ENCODE data around the gene BIVM. TPM values are rescaled to one million over a fixed set of nuclear protein-coding genes. Genes with fewer than 3 reads are reported as not detected.

BIVM gene
- total and polyA plus RNA-seq, 12 donors, result 6.1 to 32.9 (median 15.9) TPM

DNA sequence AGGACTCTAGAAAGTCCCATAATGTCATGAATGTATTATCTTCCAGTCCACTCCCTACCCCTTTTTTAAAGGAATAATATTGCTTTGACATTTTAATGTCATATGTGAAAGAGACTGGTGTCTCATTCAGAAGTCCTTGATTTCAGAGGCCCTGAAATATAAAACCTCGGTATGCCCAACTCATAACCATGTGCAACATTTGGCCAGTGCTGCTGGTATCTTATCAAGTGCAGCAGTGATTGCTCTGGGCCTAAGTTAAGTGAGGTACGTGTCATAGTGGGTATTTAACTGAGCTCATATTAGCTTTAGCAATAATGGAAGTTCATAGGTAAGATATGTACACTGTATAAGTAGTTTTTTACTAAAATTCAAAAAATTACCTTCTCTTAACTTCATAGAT lies 40.1 kb upstream of the BIVM start:
- no peak overlapping the region for H3K27ac ChIP-seq

GRCh38 chr13:102761071-102761470 lies 37.8 kb upstream of the BIVM start:
- Histone ChIP-seq H3K4me1 (replicated peaks in 1 of 2) (no peaks in the 10 kb centered on the region), H3K9me3 (replicated peaks in 1 of 3) (no peaks in the 10 kb centered on the region), H3K36me3 (replicated peaks in 1 of 2) (no peaks in the 10 kb centered on the region), H3K4me3 (no peak overlapping the region), H3K27me3 (no peaks in the 10 kb centered on the region), H3K27ac (no peak overlapping the region)
- DNase-seq, result no peak
- 81 to 92% (median 87%) methylated on average over 1 of the region's 1 CpG for WGBS, 4 donors
- TF ChIP-seq, protein P1, sequence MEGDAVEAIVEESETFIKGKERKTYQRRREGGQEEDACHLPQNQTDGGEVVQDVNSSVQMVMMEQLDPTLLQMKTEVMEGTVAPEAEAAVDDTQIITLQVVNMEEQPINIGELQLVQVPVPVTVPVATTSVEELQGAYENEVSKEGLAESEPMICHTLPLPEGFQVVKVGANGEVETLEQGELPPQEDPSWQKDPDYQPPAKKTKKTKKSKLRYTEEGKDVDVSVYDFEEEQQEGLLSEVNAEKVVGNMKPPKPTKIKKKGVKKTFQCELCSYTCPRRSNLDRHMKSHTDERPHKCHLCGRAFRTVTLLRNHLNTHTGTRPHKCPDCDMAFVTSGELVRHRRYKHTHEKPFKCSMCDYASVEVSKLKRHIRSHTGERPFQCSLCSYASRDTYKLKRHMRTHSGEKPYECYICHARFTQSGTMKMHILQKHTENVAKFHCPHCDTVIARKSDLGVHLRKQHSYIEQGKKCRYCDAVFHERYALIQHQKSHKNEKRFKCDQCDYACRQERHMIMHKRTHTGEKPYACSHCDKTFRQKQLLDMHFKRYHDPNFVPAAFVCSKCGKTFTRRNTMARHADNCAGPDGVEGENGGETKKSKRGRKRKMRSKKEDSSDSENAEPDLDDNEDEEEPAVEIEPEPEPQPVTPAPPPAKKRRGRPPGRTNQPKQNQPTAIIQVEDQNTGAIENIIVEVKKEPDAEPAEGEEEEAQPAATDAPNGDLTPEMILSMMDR (IDR thresholded peaks at IDR 0.05), result no peak
- no peak for TF ChIP-seq POLR2A (IDR thresholded peaks at IDR 0.05)
- intact Hi-C loops (cut with DNase I), result no loop called here

More for the DNA sequence above, 40.1 kb upstream of the BIVM start:
- no peak for TF ChIP-seq POLR2A (IDR thresholded peaks at IDR 0.05)
- TF ChIP-seq, protein P1 (IDR thresholded peaks at IDR 0.05), result no peak
- no peak for DNase-seq
- no peaks in the 10 kb centered on the region for H3K9me3 ChIP-seq (replicated peaks in 1 of 3)
- 56 to 76% (median 63%) methylated on average over 2 of the region's 2 CpGs for WGBS, 4 donors
- H3K4me3 ChIP-seq, result no peak overlapping the region
- H3K36me3 ChIP-seq (replicated peaks in 1 of 2), result no peaks in the 10 kb centered on the region
- H3K4me1 ChIP-seq (replicated peaks in 1 of 2), result no peaks in the 10 kb centered on the region
- no peaks in the 10 kb centered on the region for H3K27me3 ChIP-seq
- intact Hi-C loops (cut with DNase I), result no loop called here

DNA sequence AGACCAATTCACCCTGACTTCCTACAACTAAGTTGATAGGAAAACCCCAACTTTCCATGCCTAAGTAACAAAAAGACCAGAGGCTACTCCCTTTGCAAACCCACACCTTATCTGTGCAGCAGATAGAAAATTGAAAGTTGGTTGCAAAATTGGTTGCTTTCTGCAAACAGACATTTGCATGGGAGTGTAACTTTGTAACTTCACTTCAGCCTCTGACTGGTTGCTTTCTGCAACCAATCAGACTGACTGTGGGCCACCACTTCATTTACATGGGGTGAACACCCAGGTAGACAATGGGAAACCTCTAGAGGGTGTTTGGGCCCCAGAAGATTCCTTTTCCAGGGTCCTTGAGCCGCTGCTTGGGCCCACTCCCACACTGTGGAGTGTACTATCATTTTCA lies 35.2 kb upstream of the BIVM start:
- no peak overlapping the region for H3K4me3 ChIP-seq
- intact Hi-C loops (cut with DNase I), result no loop called here

GRCh38 chr13:102768909-102769308 lies 30.0 kb upstream of the BIVM start:
- DNase-seq, result no peak
- no peaks in the 10 kb centered on the region for H3K9me3 ChIP-seq (replicated peaks in 1 of 3)
- peaks cover 5% of the 10 kb centered on the region in 2 donors for H3K4me1 ChIP-seq (replicated peaks in 1 of 2)
- H3K36me3 ChIP-seq (replicated peaks in 1 of 2), result no peaks in the 10 kb centered on the region
- 67 to 76% (median 72%) methylated on average over 2 of the region's 2 CpGs for WGBS, 4 donors
- intact Hi-C loops (cut with DNase I), result no loop called here
- H3K27ac ChIP-seq, result no peak overlapping the region
- H3K27me3 ChIP-seq, result no peaks in the 10 kb centered on the region
- TF ChIP-seq, protein P1 (IDR thresholded peaks at IDR 0.05), result no peak
- TF ChIP-seq POLR2A (IDR thresholded peaks at IDR 0.05), result no peak
- no peak overlapping the region for H3K4me3 ChIP-seq

More for the DNA sequence above, 35.2 kb upstream of the BIVM start:
- Histone ChIP-seq H3K9me3 (replicated peaks in 1 of 3) (no peaks in the 10 kb centered on the region), H3K27me3 (no peaks in the 10 kb centered on the region), H3K4me1 (replicated peaks in 1 of 2) (no peaks in the 10 kb centered on the region), H3K36me3 (replicated peaks in 1 of 2) (no peaks in the 10 kb centered on the region), H3K27ac (no peak overlapping the region)
- DNase-seq, result no peak
- TF ChIP-seq, protein P1 (IDR thresholded peaks at IDR 0.05), result no peak
- no peak for TF ChIP-seq POLR2A (IDR thresholded peaks at IDR 0.05)
- WGBS, 4 donors, result 90 to 100% (median 97%) methylated on average over 1 of the region's 1 CpG
